OCI-M1 (cell line): Measurements from ENCODE around the gene MGMT.

Experiments used
- DNase-seq: peaks from one replicate; lab custom pipeline; 2025; lab: John Stamatoyannopoulos, UW

Gene MGMT

GRCh38 chr10:129495256-129495655 lies 28.2 kb downstream of the MGMT start:
- no peak for DNase-seq

GRCh38 chr10:129495698-129496097 lies 28.7 kb downstream of the MGMT start:
- DNase-seq = no peak

GRCh38 chr10:129497013-129497412 lies 30.0 kb downstream of the MGMT start:
- DNase-seq = no peak

- no peak for DNase-seq
Observed at GRCh38 chr10:129498680-129499079, 31.6 kb downstream of the MGMT start.

- no peak for DNase-seq
Observed at GRCh38 chr10:129500617-129501339, 33.7 kb downstream of the MGMT start.

- no peak for DNase-seq
Observed at GRCh38 chr10:129501652-129502436, 34.8 kb downstream of the MGMT start.

GRCh38 chr10:129502448-129502847 lies 35.4 kb downstream of the MGMT start:
- no peak for DNase-seq

GRCh38 chr10:129505500-129506075 lies 38.5 kb downstream of the MGMT start:
- DNase-seq = no peak

GRCh38 chr10:129506101-129506797 lies 39.2 kb downstream of the MGMT start:
- no peak for DNase-seq

- DNase-seq = no peak
Observed at GRCh38 chr10:129507216-129507889, 40.3 kb downstream of the MGMT start.

GRCh38 chr10:129509155-129509554 lies 42.1 kb downstream of the MGMT start:
- DNase-seq = no peak

- no peak for DNase-seq
Observed at GRCh38 chr10:129509835-129510234, 42.8 kb downstream of the MGMT start.

GRCh38 chr10:129511086-129511485 lies 44.0 kb downstream of the MGMT start:
- no peak for DNase-seq

GRCh38 chr10:129511758-129512157 lies 44.7 kb downstream of the MGMT start:
- DNase-seq = no peak

GRCh38 chr10:129513312-129513711 lies 46.3 kb downstream of the MGMT start:
- DNase-seq = no peak

- no peak for DNase-seq
Observed at GRCh38 chr10:129514568-129515451, 47.8 kb downstream of the MGMT start.

- no peak for DNase-seq
Observed at GRCh38 chr10:129516846-129517679, 50.0 kb downstream of the MGMT start.

GRCh38 chr10:129517680-129518057 lies 50.6 kb downstream of the MGMT start:
- DNase-seq = no peak

GRCh38 chr10:129518793-129519192 lies 51.8 kb downstream of the MGMT start:
- no peak for DNase-seq
